OCI-LY1 (cell line): Measurements from ENCODE around the gene HNRNPL.
"Not testable (repeated sequence)": the region's sequence is repeated elsewhere in the genome, so short reads cannot be mapped to it uniquely, and the experiment has no call there.

ENCODE experiments used
- H2AFZ ChIP-seq: fragments of 200-600 bp; sonication (generic), shearing (Covaris generic); 2 replicates; pipeline ENCODE4 v1.6.0; 2014; ENCODE audit warnings: antibody characterized with exemption, mild to moderate bottlenecking, low read length
- H3F3A ChIP-seq: fragments of 200-600 bp; sonication (generic), shearing (Covaris generic); 2 replicates; pipeline ENCODE4 v1.6.0; 2014; ENCODE audit warnings: mild to moderate bottlenecking, antibody characterized with exemption, low read length, moderate library complexity; ENCODE audit not compliant: insufficient read depth
- H3K27ac ChIP-seq: fragments of 200-600 bp; sonication (generic); 2 replicates; pipeline ENCODE4 v1.5.1; 2014; ENCODE audit warnings: low read length, mixed run types, mild to moderate bottlenecking, low read depth; ENCODE audit not compliant: poor library complexity, severe bottlenecking
- H3K27me3 ChIP-seq: fragments of 200-600 bp; sonication (generic); 2 replicates; pipeline ENCODE4 v1.6.0; 2014; ENCODE audit warnings: antibody characterized with exemption, mild to moderate bottlenecking, low read length, moderate library complexity; ENCODE audit not compliant: insufficient read depth
- H3K36me3 ChIP-seq: fragments of 200-600 bp; sonication (generic); 2 replicates; pipeline ENCODE4 v1.6.1; 2014; ENCODE audit warnings: mild to moderate bottlenecking, antibody characterized with exemption, low read length, moderate library complexity, mixed read lengths; ENCODE audit not compliant: insufficient read depth
- H3K4me1 ChIP-seq: fragments of 200-600 bp; sonication (generic); 2 replicates; pipeline ENCODE4 v1.5.1; 2014; ENCODE audit warnings: mild to moderate bottlenecking, low read length, moderate library complexity; ENCODE audit not compliant: insufficient read depth, severe bottlenecking
- H3K4me2 ChIP-seq: fragments of 200-600 bp; sonication (generic), shearing (Covaris generic); 2 replicates; pipeline ENCODE4 v1.6.1; 2014; ENCODE audit warnings: low read length
- H3K4me3 ChIP-seq: fragments of 200-600 bp; sonication (generic); 2 replicates; pipeline ENCODE4 v1.5.1; 2014; ENCODE audit warnings: low read length, low read depth, mild to moderate bottlenecking, mixed read lengths; ENCODE audit not compliant: poor library complexity, severe bottlenecking
- H3K79me2 ChIP-seq: fragments of 200-600 bp; shearing (Covaris generic); 2 replicates; pipeline ENCODE4 v1.6.1; 2016; ENCODE audit warnings: mixed run types, low read length, mixed read lengths; ENCODE audit not compliant: insufficient read depth
- H3K9ac ChIP-seq: fragments of 200-600 bp; sonication (generic), shearing (Covaris generic); 2 replicates; pipeline ENCODE4 v1.6.1; 2014; ENCODE audit warnings: mild to moderate bottlenecking, low read length, mixed read lengths
- H3K9me2 ChIP-seq: fragments of 200-600 bp; sonication (generic), shearing (Covaris generic); 2 replicates; pipeline ENCODE4 v1.6.1; 2014; ENCODE audit warnings: low read depth, mild to moderate bottlenecking, low read length, mixed read lengths
- H3K9me3 ChIP-seq: fragments of 200-600 bp; shearing (Covaris generic); 2 replicates; pipeline ENCODE4 v1.6.1; 2014; ENCODE audit warnings: low read length, mixed read lengths
- H4K20me1 ChIP-seq: fragments of 200-600 bp; sonication (generic), shearing (Covaris generic); 2 replicates; pipeline ENCODE4 v1.6.0; 2016; ENCODE audit warnings: mild to moderate bottlenecking, low read length; ENCODE audit not compliant: insufficient read depth
- CTCF ChIP-seq: fragments of 200-600 bp; sonication (generic), shearing (Covaris generic); IDR thresholded peaks from 2 replicates; pipeline ENCODE4 v1.5.1; 2017; ENCODE audit warnings: mild to moderate bottlenecking, antibody characterized with exemption, low read length, moderate library complexity, mixed read lengths
- EZH2 ChIP-seq: fragments of 200-600 bp; sonication (generic), shearing (Covaris generic); IDR thresholded peaks from 2 replicates; pipeline ENCODE4 v1.8.0; 2017; ENCODE audit warnings: borderline replicate concordance, mixed run types, mild to moderate bottlenecking, antibody characterized with exemption, low read length, moderate library complexity, mixed read lengths

Gene HNRNPL

DNA sequence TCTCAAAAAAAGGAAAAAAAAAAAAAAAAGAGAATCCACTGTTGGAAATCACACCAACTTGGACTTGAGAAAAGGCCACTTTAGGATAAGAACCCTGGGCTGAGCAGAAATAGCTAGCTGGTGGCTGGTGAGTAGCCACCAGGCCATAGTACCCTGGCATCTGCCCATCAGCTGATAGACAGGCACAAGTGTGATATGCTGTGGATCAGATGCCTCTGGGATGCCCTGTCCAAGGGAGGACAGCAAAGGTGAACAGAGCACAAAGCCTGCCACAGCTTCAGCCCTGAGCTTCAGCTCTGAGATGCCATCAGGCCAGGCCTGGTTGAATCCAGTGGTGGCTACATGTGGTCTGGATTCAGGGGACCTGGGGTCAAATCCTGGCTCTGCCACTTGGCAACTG is 40.9 kb upstream of the HNRNPL start:
- Histone ChIP-seq H3K27me3 (no peaks in the 10 kb centered on the region), H3K79me2 (no peaks in the 10 kb centered on the region), H3K4me3 (no peak overlapping the region), H2AFZ (no peak overlapping the region), H3K4me1 (no peaks in the 10 kb centered on the region), H3K4me2 (no peak overlapping the region), H3K9me2 (no peaks in the 10 kb centered on the region), H3K36me3 (peaks cover 7% of the 10 kb centered on the region; the same call in 1 of the 2 replicates), H3K27ac (no peak overlapping the region), H3K9ac (no peak overlapping the region), H4K20me1 (no peaks in the 10 kb centered on the region), H3F3A (no peaks in the 10 kb centered on the region), H3K9me3 (no peaks in the 10 kb centered on the region)
- no peak for TF ChIP-seq EZH2

DNA sequence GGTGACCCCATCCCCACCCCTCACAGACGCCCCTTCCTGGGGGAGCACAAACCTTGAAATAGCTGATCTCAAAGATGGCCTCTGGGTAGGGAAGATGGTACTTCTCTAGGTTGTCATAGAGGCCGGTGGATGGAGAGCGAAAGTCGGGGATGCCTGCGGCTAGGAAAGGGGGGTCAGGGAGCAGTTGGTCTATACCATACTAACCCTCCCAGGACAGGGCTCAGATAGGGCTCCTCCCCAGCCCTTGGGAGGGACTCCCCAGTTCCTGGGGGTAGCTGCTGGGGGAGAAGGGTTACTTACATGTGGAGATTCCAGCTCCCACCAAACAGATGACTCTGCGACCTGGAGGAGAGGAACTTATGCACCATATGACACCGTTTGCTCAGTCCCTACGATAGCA is 40.0 kb upstream of the HNRNPL start:
- no peak overlapping the region for H3K4me3 ChIP-seq
- H3K36me3 ChIP-seq, result peaks cover 7% of the 10 kb centered on the region; the same call in 1 of the 2 replicates
- no peaks in the 10 kb centered on the region for H3K9me3 ChIP-seq
- TF ChIP-seq EZH2, result no peak
- TF ChIP-seq CTCF, result no peak
- no peaks in the 10 kb centered on the region for H4K20me1 ChIP-seq
- no peaks in the 10 kb centered on the region for H3K79me2 ChIP-seq
- no peak overlapping the region for H3K4me2 ChIP-seq
- H3F3A ChIP-seq, result no peaks in the 10 kb centered on the region
- no peaks in the 10 kb centered on the region for H3K4me1 ChIP-seq
- no peak overlapping the region for H2AFZ ChIP-seq
- no peak overlapping the region for H3K27ac ChIP-seq
- no peaks in the 10 kb centered on the region for H3K27me3 ChIP-seq
- no peak overlapping the region for H3K9ac ChIP-seq
- no peaks in the 10 kb centered on the region for H3K9me2 ChIP-seq

- Histone ChIP-seq H3K27me3 (no peaks in the 10 kb centered on the region), H3K27ac (no peak overlapping the region), H3K4me3 (no peak overlapping the region), H3K4me2 (no peak overlapping the region), H3K9me2 (no peaks in the 10 kb centered on the region), H3K36me3 (peaks cover 7% of the 10 kb centered on the region; the same call in 1 of the 2 replicates), H3K79me2 (no peaks in the 10 kb centered on the region), H3F3A (no peaks in the 10 kb centered on the region), H3K4me1 (no peaks in the 10 kb centered on the region), H2AFZ (no peak overlapping the region), H3K9me3 (no peaks in the 10 kb centered on the region), H4K20me1 (no peaks in the 10 kb centered on the region), H3K9ac (no peak overlapping the region)
- TF ChIP-seq EZH2, result no peak
- no peak for TF ChIP-seq CTCF
Observed at GRCh38 chr19:38888876-38889275, 39.1 kb upstream of the HNRNPL start.

- not testable (repeated sequence) for H3K9me2 ChIP-seq, H3K79me2 ChIP-seq, H3K4me3 ChIP-seq, H3F3A ChIP-seq, H3K4me1 ChIP-seq, H3K9ac ChIP-seq, H3K36me3 ChIP-seq, H3K9me3 ChIP-seq, H3K4me2 ChIP-seq, H3K27me3 ChIP-seq, H3K27ac ChIP-seq, H4K20me1 ChIP-seq, H2AFZ ChIP-seq
Observed at GRCh38 chr19:38884691-38885090, 34.9 kb upstream of the HNRNPL start.
